Lung (tissue), 12 donors: ENCODE measurements around the gene GPR107. TPM values are rescaled to one million over a fixed set of nuclear protein-coding genes. Genes with fewer than 3 reads are reported as not detected.
A peak's percentile ranks its signal among the peaks of the same experiment; 100 is the strongest.

Source experiments
- ATAC-seq: fragments of 200-7000 bp; cut with Tn5 transposase; one replicate; pipeline ENCODE4 v1.9.1; 2020; ENCODE audit warnings: moderate number of reproducible peaks; ENCODE audit not compliant: insufficient read depth, low FRiP score
- DNase-seq, 3 donors: peaks; one replicate each; pipeline ENCODE4 v3.0.0-alpha.2; 2013 to 2017
- H3K27ac ChIP-seq, 2 donors: one replicate each; pipeline ENCODE4 v1.5.1; 2013; ENCODE audit warnings: mild to moderate bottlenecking in 2 of 2, moderate library complexity in 2 of 2, control low read depth in 1 of 2, inconsistent platforms in 1 of 2, low read depth in 1 of 2, low read length in 1 of 2
- H3K27me3 ChIP-seq, 3 donors: one replicate each; pipeline ENCODE4 v1.5.1; 2013; ENCODE audit warnings: low read length in 2 of 3; ENCODE audit not compliant: control insufficient read depth in 3 of 3, insufficient read depth in 3 of 3
- H3K36me3 ChIP-seq, 4 donors: one replicate each; pipeline ENCODE4 v1.5.1; 2013; ENCODE audit warnings: low read length in 4 of 4, mild to moderate bottlenecking in 1 of 4, moderate library complexity in 1 of 4; ENCODE audit not compliant: control insufficient read depth in 4 of 4, insufficient read depth in 4 of 4
- H3K4me1 ChIP-seq, 5 donors: one replicate each; pipeline ENCODE4 v1.5.1; 2013; ENCODE audit warnings: low read length in 5 of 5, mild to moderate bottlenecking in 2 of 5, moderate library complexity in 1 of 5; ENCODE audit not compliant: control insufficient read depth in 5 of 5, insufficient read depth in 5 of 5
- H3K4me3 ChIP-seq: one replicate; pipeline ENCODE4 v1.5.1; 2013; ENCODE audit warnings: mild to moderate bottlenecking, control low read depth, moderate library complexity
- H3K9ac ChIP-seq, 2 donors: one replicate each; pipeline ENCODE4 v1.5.1; 2013; ENCODE audit warnings: low read length in 2 of 2, control low read depth in 1 of 2; ENCODE audit not compliant: insufficient read depth in 1 of 2
- H3K9me3 ChIP-seq, 4 donors: one replicate each; pipeline ENCODE4 v1.5.1; 2013; ENCODE audit warnings: low read length in 3 of 4, mild to moderate bottlenecking in 1 of 4, moderate library complexity in 1 of 4; ENCODE audit not compliant: control insufficient read depth in 4 of 4, insufficient read depth in 3 of 4
- whole genome bisulfite sequencing, 2 donors: extraction: QIAGEN DNeasy Blood & Tissue Kit; methylation state at CpG; one replicate each; pipeline ENCODE4 v1.1.7; 2013; 5-methylcytosine and 5-hydroxymethylcytosine counted together
- polyA plus RNA-seq, 2 donors: library from polyadenylated mRNA; stranded (reverse); fragments of 200-250 nt; gene quantifications; one replicate each; pipeline ENCODE4 v1.2.1, GENCODE V29; 2013
- total RNA-seq, 2 donors: library from RNA; depleted of rRNA in 1 of 2; stranded (reverse); fragments of >200 nt in 1 of 2; gene quantifications; one replicate each; pipeline ENCODE4 v1.2.1, GENCODE V29; 2014 to 2021
- TF ChIP-seq, protein P1 (sequence below): IDR thresholded peaks from 2 replicates; pipeline ENCODE4 v1.5.1; 2012; ENCODE audit warnings: mild to moderate bottlenecking; ENCODE audit errors: control extremely low read depth, extremely low read depth
- donor health status: control.
- donor health status: control.
- donor health status: Bipolar disorder and iron deficiency.
- donor health status: healthy.
- donor health status: DM: yes; HTN: yes; CAD: no.

GPR107 gene
- total and polyA plus RNA-seq, 4 donors = 11.0 to 180 (median 33.2) TPM

DNA sequence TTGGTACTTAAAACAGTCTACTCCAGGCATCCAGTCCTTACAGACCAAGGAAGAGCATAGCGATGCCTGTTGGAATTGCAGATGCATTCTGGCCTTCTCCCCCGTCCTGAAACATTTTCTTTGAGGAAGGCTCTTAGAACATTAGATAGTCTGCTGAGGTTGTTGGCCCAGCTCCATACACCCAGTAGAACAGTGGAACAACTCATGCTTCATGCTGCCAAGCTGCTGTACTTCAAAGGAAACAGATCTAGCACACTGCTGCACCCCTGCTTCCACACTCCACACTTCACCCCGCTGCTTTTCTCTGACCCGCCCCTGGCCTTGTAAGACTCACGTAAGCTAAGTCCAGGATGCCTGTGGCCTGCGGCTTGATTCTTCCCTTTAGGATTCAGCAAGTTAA is 85.1 kb downstream of the GPR107 start:
- Histone ChIP-seq H3K36me3 (peaks cover 0 to 11% (median 6%) of the 10 kb centered on the region in 4 donors), H3K27me3 (no peaks in the 10 kb centered on the region), H3K4me1 (peaks cover 6 to 33% (median 12%) of the 10 kb centered on the region in 5 donors), H3K9me3 (no peaks in the 10 kb centered on the region), H3K4me3 (no peak overlapping the region), H3K9ac (no peak overlapping the region), H3K27ac (peak overlapping the region in 1 of 2 donors; percentile 32)
- ATAC-seq (peak; percentile 45), DNase-seq (peak; percentile 76 to 93 (median 86))
- TF ChIP-seq, protein P1, sequence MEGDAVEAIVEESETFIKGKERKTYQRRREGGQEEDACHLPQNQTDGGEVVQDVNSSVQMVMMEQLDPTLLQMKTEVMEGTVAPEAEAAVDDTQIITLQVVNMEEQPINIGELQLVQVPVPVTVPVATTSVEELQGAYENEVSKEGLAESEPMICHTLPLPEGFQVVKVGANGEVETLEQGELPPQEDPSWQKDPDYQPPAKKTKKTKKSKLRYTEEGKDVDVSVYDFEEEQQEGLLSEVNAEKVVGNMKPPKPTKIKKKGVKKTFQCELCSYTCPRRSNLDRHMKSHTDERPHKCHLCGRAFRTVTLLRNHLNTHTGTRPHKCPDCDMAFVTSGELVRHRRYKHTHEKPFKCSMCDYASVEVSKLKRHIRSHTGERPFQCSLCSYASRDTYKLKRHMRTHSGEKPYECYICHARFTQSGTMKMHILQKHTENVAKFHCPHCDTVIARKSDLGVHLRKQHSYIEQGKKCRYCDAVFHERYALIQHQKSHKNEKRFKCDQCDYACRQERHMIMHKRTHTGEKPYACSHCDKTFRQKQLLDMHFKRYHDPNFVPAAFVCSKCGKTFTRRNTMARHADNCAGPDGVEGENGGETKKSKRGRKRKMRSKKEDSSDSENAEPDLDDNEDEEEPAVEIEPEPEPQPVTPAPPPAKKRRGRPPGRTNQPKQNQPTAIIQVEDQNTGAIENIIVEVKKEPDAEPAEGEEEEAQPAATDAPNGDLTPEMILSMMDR = no peak
- 54 to 78% methylated on average over 6 of the region's 6 CpGs for WGBS, 2 donors

DNA sequence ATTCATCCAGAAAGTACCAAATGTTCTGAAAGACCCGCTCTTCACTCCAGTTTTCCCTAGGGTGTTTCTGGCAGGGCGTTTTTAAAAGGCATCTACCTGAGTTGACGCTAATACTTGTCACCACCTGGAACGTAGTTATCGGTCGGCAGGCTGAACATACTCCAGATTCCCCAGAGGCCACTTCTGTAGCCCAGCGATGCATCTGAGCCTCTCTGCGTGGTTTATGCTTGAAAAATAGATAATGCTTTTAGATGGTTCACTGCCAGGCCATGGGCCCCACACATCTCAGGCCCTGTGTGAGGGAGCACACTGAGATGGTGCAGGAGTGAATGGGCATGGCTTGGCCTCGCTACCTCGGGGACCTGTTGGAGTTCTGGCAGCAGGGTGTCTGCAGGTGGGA is 85.5 kb downstream of the GPR107 start:
- no peak for ATAC-seq
- no peak for DNase-seq
- H3K4me1 ChIP-seq = peaks cover 6 to 37% (median 12%) of the 10 kb centered on the region in 5 donors
- WGBS, 2 donors = 81 to 90% methylated on average over 10 of the region's 10 CpGs
- no peak overlapping the region for H3K27ac ChIP-seq
- H3K4me3 ChIP-seq = no peak overlapping the region
- no peaks in the 10 kb centered on the region for H3K27me3 ChIP-seq
- H3K36me3 ChIP-seq = peaks cover 0 to 11% (median 6%) of the 10 kb centered on the region in 4 donors
- TF ChIP-seq, protein P1 = no peak
- H3K9ac ChIP-seq = no peak overlapping the region
- H3K9me3 ChIP-seq = no peaks in the 10 kb centered on the region

DNA sequence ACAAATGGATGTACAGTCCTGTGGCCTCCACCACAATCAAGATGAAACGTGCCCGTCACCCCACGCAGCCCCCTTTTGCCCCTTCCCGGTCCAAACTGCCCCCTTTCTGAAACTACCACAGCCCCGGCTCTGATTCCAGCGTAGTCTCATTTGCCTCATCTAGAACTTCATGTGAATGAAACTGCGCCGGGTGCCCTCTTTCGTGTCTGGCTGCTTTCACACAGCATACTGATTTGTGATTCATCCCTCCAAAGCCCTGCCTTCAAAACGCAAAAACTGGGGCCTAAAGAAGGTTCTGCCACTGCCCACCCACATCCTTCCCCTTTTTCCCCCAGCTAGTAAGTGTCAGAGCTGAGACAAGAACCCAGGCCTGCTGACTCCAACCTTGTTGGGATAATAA is 87.0 kb downstream of the GPR107 start:
- H3K9me3 ChIP-seq = no peaks in the 10 kb centered on the region
- H3K9ac ChIP-seq = no peak overlapping the region
- DNase-seq (no peak), ATAC-seq (no peak)
- H3K4me3 ChIP-seq = no peak overlapping the region
- WGBS, 2 donors = 46 to 65% methylated on average over 10 of the region's 10 CpGs
- H3K27ac ChIP-seq = no peak overlapping the region
- peaks cover 0 to 5% (median 0%) of the 10 kb centered on the region in 3 donors for H3K27me3 ChIP-seq
- peaks cover 6 to 37% (median 12%) of the 10 kb centered on the region in 5 donors for H3K4me1 ChIP-seq
- peaks cover 0 to 7% (median 5%) of the 10 kb centered on the region in 4 donors for H3K36me3 ChIP-seq
- TF ChIP-seq, protein P1 = no peak

DNA sequence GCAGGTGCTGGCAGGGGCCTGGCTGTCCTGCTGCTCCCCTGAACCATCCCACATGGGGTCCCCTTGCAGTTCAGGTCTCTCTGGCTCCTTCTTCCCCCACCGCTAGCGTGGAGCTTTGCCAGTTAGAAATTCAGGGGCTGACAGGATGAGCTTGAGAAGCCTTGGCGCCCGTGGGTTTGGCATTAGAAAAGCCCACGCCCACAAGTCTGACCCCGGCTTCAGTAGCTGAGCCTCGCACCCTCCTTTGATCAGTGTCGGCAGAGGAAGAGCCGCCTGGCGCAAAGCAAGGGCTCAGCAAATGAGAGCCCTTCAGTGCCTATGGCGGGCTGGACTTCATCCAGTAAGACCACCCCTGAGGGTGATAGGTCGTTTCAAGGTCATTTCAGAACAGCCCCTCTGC is 88.3 kb downstream of the GPR107 start:
- H3K27ac ChIP-seq = no peak overlapping the region
- peaks cover 0 to 3% (median 0%) of the 10 kb centered on the region in 4 donors for H3K36me3 ChIP-seq
- H3K4me1 ChIP-seq = peaks cover 6 to 37% (median 12%) of the 10 kb centered on the region in 5 donors
- TF ChIP-seq, protein P1 = no peak
- WGBS, 2 donors = 59 to 72% methylated on average over 12 of the region's 12 CpGs
- DNase-seq = peak; percentile 26 to 55 (median 43)
- no peaks in the 10 kb centered on the region for H3K9me3 ChIP-seq
- H3K9ac ChIP-seq = no peak overlapping the region
- peaks cover 0 to 5% (median 0%) of the 10 kb centered on the region in 3 donors for H3K27me3 ChIP-seq
- H3K4me3 ChIP-seq = no peak overlapping the region
- ATAC-seq = no peak
